HEK293T (cell line): ENCODE results near the gene ARTN.

Experiments
- ARNT ChIP-seq: fragments of 450-650 bp; IDR thresholded peaks from 2 replicates; pipeline ENCODE4 v1.6.1; 2017; ENCODE audit warnings: mild to moderate bottlenecking
- BHLHE40 ChIP-seq: fragments of 450-650 bp; IDR thresholded peaks from 2 replicates; pipeline ENCODE4 v1.6.1; 2016; ENCODE audit warnings: mild to moderate bottlenecking, moderate library complexity, borderline replicate concordance
- ELF4 ChIP-seq: fragments of 450-650 bp; IDR thresholded peaks from 2 replicates; pipeline ENCODE4 v1.6.1; 2017; ENCODE audit warnings: antibody characterized with exemption
- FOXA1 ChIP-seq: fragments of 450-650 bp; IDR thresholded peaks from 2 replicates; pipeline ENCODE4 v1.6.1; 2016; ENCODE audit warnings: mild to moderate bottlenecking
- FOXK2 ChIP-seq: fragments of 450-650 bp; IDR thresholded peaks from 2 replicates; pipeline ENCODE4 v1.6.1; 2016; ENCODE audit warnings: mild to moderate bottlenecking
- FOXM1 ChIP-seq: fragments of 450-650 bp; IDR thresholded peaks from 2 replicates; pipeline ENCODE4 v1.6.1; 2017; ENCODE audit warnings: mild to moderate bottlenecking, borderline replicate concordance
- SP1 ChIP-seq: fragments of 450-650 bp; IDR thresholded peaks from 2 replicates; pipeline ENCODE4 v1.6.1; 2017
- SUZ12 ChIP-seq: fragments of 450-650 bp; IDR thresholded peaks from 2 replicates; pipeline ENCODE4 v1.6.1; 2016; ENCODE audit warnings: mild to moderate bottlenecking
- TARDBP ChIP-seq: fragments of 450-650 bp; IDR thresholded peaks from 2 replicates; pipeline ENCODE4 v1.6.1; 2016
- ZNF384 ChIP-seq: fragments of 450-650 bp; IDR thresholded peaks from 2 replicates; pipeline ENCODE4 v1.6.1; 2016

GRCh38 chr1:43947874-43948437 lies 14.4 kb downstream of the ARTN start:
- TF ChIP-seq FOXA1: no peak
- TF ChIP-seq ARNT: no peak
- no peak for TF ChIP-seq FOXK2
- TF ChIP-seq TARDBP: no peak
- TF ChIP-seq BHLHE40: no peak
- no peak for TF ChIP-seq FOXM1
- TF ChIP-seq ELF4: no peak
- TF ChIP-seq SP1: no peak
- TF ChIP-seq ZNF384: no peak
- no peak for TF ChIP-seq SUZ12
